DND-41 (cell line): ENCODE data around the gene DET1.

Source experiments
- CTCF ChIP-seq: IDR thresholded peaks from 2 replicates; pipeline ENCODE4 v1.5.1; 2012; ENCODE audit warnings: borderline replicate concordance, low read length, moderate library complexity, mild to moderate bottlenecking; ENCODE audit not compliant: poor library complexity, severe bottlenecking; ENCODE audit errors: extremely low read depth
- EZH2 ChIP-seq: IDR thresholded peaks from 3 replicates; pipeline ENCODE4 v1.6.1; 2012; ENCODE audit warnings: borderline replicate concordance, low read depth, mild to moderate bottlenecking, moderate library complexity, low read length, inconsistent platforms; ENCODE audit not compliant: severe bottlenecking

- no peak for TF ChIP-seq EZH2
- no peak for TF ChIP-seq CTCF
Observed at GRCh38 chr15:88537591-88538317, 8.7 kb downstream of the DET1 start.
